Large intestine (tissue), 3 donors: ENCODE results near the gene B3GALT4. TPM values are rescaled to one million over a fixed set of nuclear protein-coding genes. Genes with fewer than 3 reads are reported as not detected.

ENCODE experiments used
- DNase-seq, 2 donors: peaks; one replicate each; pipeline versions ENCODE4 v3.0.0 to v3.0.0-alpha.2; 2013
- H3K27ac ChIP-seq: one replicate; pipeline ENCODE4 v1.5.1; 2013; ENCODE audit warnings: low read length
- H3K27me3 ChIP-seq: 2 replicates; pipeline ENCODE4 v1.6.1; 2013; ENCODE audit warnings: low read length; ENCODE audit not compliant: control insufficient read depth, insufficient read depth
- H3K36me3 ChIP-seq: 2 replicates; pipeline ENCODE4 v1.6.1; 2013; ENCODE audit warnings: low read length; ENCODE audit not compliant: control insufficient read depth, insufficient read depth
- H3K4me1 ChIP-seq: one replicate; pipeline ENCODE4 v1.6.1; 2013; ENCODE audit warnings: low read length; ENCODE audit not compliant: control insufficient read depth, insufficient read depth
- H3K4me3 ChIP-seq: one replicate; pipeline ENCODE4 v1.5.1; 2013; ENCODE audit warnings: low read length
- H3K9me3 ChIP-seq: one replicate; pipeline ENCODE4 v1.6.1; 2013; ENCODE audit warnings: mild to moderate bottlenecking, low read depth, low read length, moderate library complexity; ENCODE audit not compliant: control insufficient read depth
- WGBS: methylation state at CpG from one replicate; pipeline ENCODE4 v1.1.5; 2013; ENCODE audit warnings: low lambda C conversion rate; ENCODE audit not compliant: insufficient coverage; 5-methylcytosine and 5-hydroxymethylcytosine counted together
- polyA plus RNA-seq: library from polyadenylated mRNA; unstranded; fragments of 120-200 nt; gene quantifications from one replicate; pipeline ENCODE4 v1.2.1, GENCODE V29; 2013

The B3GALT4 gene
- polyA plus RNA-seq, 1 donor: 5.7 TPM

GRCh38 chr6:33301877-33302276 lies 25.0 kb downstream of the B3GALT4 start:
- 100% methylated on average over 1 of the region's 3 CpGs for WGBS
- H3K4me1 ChIP-seq: no peaks in the 10 kb centered on the region
- H3K9me3 ChIP-seq: no peaks in the 10 kb centered on the region
- no peak overlapping the region for H3K4me3 ChIP-seq
- DNase-seq: no peak
- H3K27me3 ChIP-seq: no peaks in the 10 kb centered on the region
- H3K36me3 ChIP-seq: peaks cover 33% of the 10 kb centered on the region
- no peak overlapping the region for H3K27ac ChIP-seq

GRCh38 chr6:33304216-33304615 lies 27.3 kb downstream of the B3GALT4 start:
- Histone ChIP-seq H3K9me3 (no peaks in the 10 kb centered on the region), H3K36me3 (peaks cover 35% of the 10 kb centered on the region), H3K4me3 (no peak overlapping the region), H3K4me1 (no peaks in the 10 kb centered on the region), H3K27me3 (no peaks in the 10 kb centered on the region), H3K27ac (no peak overlapping the region)
- WGBS: no CpG with 5 or more reads among the region's 16 CpGs
- DNase-seq: no peak

GRCh38 chr6:33305052-33305451 lies 28.1 kb downstream of the B3GALT4 start:
- no peaks in the 10 kb centered on the region for H3K27me3 ChIP-seq
- peaks cover 39% of the 10 kb centered on the region for H3K36me3 ChIP-seq
- H3K27ac ChIP-seq: no peak overlapping the region
- no CpG with 5 or more reads among the region's 8 CpGs for WGBS
- no peaks in the 10 kb centered on the region for H3K4me1 ChIP-seq
- H3K4me3 ChIP-seq: no peak overlapping the region
- DNase-seq: no peak
- no peaks in the 10 kb centered on the region for H3K9me3 ChIP-seq

- no peaks in the 10 kb centered on the region for H3K4me1 ChIP-seq
- no peaks in the 10 kb centered on the region for H3K27me3 ChIP-seq
- no peak overlapping the region for H3K27ac ChIP-seq
- DNase-seq: no peak
- no peaks in the 10 kb centered on the region for H3K9me3 ChIP-seq
- H3K4me3 ChIP-seq: no peak overlapping the region
- no CpG with 5 or more reads among the region's 4 CpGs for WGBS
- peaks cover 48% of the 10 kb centered on the region for H3K36me3 ChIP-seq
Measured at GRCh38 chr6:33306356-33306755, 29.4 kb downstream of the B3GALT4 start.

- H3K27ac ChIP-seq: peak overlapping the region; percentile 96
- no peaks in the 10 kb centered on the region for H3K9me3 ChIP-seq
- H3K27me3 ChIP-seq: no peaks in the 10 kb centered on the region
- H3K36me3 ChIP-seq: peaks cover 27% of the 10 kb centered on the region
- peak overlapping the region; percentile 92 for H3K4me3 ChIP-seq
- H3K4me1 ChIP-seq: peaks cover 27% of the 10 kb centered on the region
- peak; percentile 83 to 90 for DNase-seq
- no CpG with 5 or more reads among the region's 29 CpGs for WGBS
Measured at GRCh38 chr6:33312361-33313104, 35.6 kb downstream of the B3GALT4 start.

GRCh38 chr6:33313105-33313708 lies 36.3 kb downstream of the B3GALT4 start:
- Histone ChIP-seq H3K9me3 (no peaks in the 10 kb centered on the region), H3K4me1 (peaks cover 28% of the 10 kb centered on the region)

GRCh38 chr6:33313709-33314514 lies 37.0 kb downstream of the B3GALT4 start, which contains the start of gene TAPBP:
TAPBP (minus strand) TSS chr6:33314078; CDS start chr6:33314041, 37 bp downstream.
- Histone ChIP-seq H3K27ac (peak within 1 kb of the TSS; percentile 96), H3K9me3 (no peaks in the 10 kb centered on the region), H3K4me3 (peak within 1 kb of the TSS; percentile 92), H3K4me1 (peaks cover 34% of the 10 kb centered on the region), H3K27me3 (no peaks in the 10 kb centered on the region), H3K36me3 (peaks cover 29% of the 10 kb centered on the region)
- no CpG with 5 or more reads among the region's 47 CpGs for WGBS
- peak; percentile 62 to 85 for DNase-seq

More at GRCh38 chr6:33313105-33313708, 36.3 kb downstream of the B3GALT4 start:
- DNase-seq: peak; percentile 37 to 72
- Histone ChIP-seq H3K27me3 (no peaks in the 10 kb centered on the region), H3K27ac (peak overlapping the region; percentile 96), H3K36me3 (peaks cover 27% of the 10 kb centered on the region), H3K4me3 (peak overlapping the region; percentile 92)
- WGBS: no CpG with 5 or more reads among the region's 33 CpGs

GRCh38 chr6:33314515-33314942 lies 37.6 kb downstream of the B3GALT4 start:
- peak overlapping the region; percentile 92 for H3K4me3 ChIP-seq
- H3K4me1 ChIP-seq: peaks cover 36% of the 10 kb centered on the region
- no peaks in the 10 kb centered on the region for H3K9me3 ChIP-seq
- H3K36me3 ChIP-seq: peaks cover 35% of the 10 kb centered on the region
- peak; percentile 89 to 90 for DNase-seq
- WGBS: no CpG with 5 or more reads among the region's 10 CpGs
- no peaks in the 10 kb centered on the region for H3K27me3 ChIP-seq
- peak overlapping the region; percentile 96 for H3K27ac ChIP-seq

GRCh38 chr6:33314943-33315792 lies 38.2 kb downstream of the B3GALT4 start:
- peak overlapping the region; percentile 92 for H3K4me3 ChIP-seq
- H3K4me1 ChIP-seq: peaks cover 36% of the 10 kb centered on the region
- WGBS: no CpG with 5 or more reads among the region's 47 CpGs
- peak overlapping the region; percentile 96 for H3K27ac ChIP-seq
- no peaks in the 10 kb centered on the region for H3K9me3 ChIP-seq
- H3K36me3 ChIP-seq: peaks cover 38% of the 10 kb centered on the region
- peak; percentile 65 to 79 for DNase-seq
- no peaks in the 10 kb centered on the region for H3K27me3 ChIP-seq
